ENCODE measurements around the gene ELK4.

The ELK4 gene

GRCh38 chr1:205594846-205595245 is 37.0 kb downstream of the ELK4 start:
- no peak for DNase-seq

GRCh38 chr1:205593967-205594366 is 37.8 kb downstream of the ELK4 start:
- DNase-seq: no peak

DNA sequence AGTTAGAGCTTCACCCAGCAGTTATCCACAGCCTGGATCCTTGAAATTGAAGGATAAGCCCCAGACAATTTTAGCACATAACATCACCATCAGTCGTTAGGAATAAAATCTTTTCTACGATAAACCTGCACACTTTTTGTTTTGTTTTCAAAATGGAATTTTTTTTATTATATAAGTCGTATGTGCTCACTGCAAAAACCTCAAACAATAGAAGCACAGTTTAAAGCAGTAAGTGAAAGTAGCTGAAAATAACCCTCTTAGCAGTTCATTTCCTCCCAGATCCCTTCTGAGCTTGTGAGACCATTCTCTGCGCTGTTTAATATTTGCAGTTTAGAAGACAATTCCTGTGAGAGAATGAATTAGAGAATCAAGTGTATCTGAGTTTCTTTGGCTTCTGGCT is 38.3 kb downstream of the ELK4 start:
- no peak for DNase-seq

GRCh38 chr1:205592443-205593003 is 39.3 kb downstream of the ELK4 start:
- no peak for DNase-seq

GRCh38 chr1:205591522-205592351 is 40.1 kb downstream of the ELK4 start:
- peak; percentile 75 for DNase-seq

DNA sequence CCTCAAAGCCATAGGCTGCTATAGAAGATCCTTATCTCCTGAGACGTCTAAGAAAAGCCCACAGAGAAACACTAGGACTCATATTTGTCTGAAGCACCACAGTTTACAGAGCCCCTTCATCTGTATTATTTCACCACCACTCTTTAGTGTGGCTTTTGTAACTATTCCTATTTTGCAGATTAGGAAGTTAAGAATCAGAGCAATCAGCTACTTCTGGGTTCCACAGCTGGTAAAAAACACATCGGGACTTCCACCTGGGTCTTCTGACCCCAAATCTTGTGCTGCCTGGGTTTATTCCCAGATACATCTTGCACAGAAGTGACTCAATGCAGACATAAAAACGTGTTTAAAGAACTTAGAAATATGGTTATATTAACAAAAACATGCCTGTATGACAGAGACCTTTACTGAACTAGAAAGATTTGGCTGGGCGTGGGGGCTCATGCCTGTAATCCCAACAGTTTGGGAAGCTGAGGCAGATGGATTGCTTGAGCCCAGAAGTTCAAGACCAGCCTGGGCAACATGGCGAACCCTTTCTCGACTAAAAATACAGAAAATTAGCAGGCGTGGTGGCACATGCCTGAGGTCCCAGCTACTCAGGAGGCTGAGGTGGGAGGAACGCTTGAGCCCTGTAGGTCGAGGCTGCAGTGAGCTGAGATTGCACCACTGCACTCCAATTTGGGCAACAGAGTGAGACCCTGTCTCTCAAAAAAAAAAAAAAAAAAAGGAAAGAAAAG is 40.9 kb downstream of the ELK4 start:
- no peak for DNase-seq

DNA sequence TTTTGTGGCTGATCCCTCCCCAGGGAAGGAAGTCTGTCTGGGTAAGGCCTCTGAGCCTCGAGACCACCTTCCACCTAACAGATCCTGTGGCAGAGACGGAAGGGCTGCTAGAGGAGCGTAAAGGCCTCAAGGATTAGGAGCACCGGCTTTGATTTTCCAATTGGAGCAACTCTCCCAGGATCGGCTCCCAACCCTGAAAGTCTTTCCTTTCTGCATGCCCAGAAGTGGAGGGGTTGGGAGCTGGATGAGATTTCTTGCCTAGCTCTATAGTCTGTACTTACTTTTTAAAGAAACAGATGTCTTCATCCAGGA is 41.4 kb downstream of the ELK4 start:
- DNase-seq: no peak

GRCh38 chr1:205589618-205590456 is 42.0 kb downstream of the ELK4 start:
- DNase-seq: no peak

GRCh38 chr1:205589046-205589445 is 42.8 kb downstream of the ELK4 start:
- no peak for DNase-seq

GRCh38 chr1:205588636-205589035 is 43.2 kb downstream of the ELK4 start:
- DNase-seq: no peak

DNA sequence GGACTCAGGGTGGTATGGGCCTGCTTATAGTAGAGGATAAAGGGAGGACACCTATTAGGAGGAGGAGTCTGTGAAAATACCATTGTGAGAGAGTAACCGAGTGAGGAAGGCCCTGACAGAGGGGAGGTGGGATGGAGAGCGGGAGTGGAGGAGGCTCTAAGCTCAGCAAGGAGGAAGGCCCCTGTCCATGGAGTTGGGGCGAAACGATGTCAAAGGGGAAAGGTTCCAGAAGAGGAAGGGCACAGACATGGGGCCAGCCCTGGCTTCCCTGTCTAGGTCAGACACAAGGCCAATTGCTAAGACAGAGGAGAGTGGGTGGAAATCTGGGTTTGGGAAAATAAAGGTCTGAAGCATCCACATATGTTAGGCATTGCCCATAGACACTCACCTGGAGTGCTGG is 44.2 kb downstream of the ELK4 start:
- DNase-seq: no peak

GRCh38 chr1:205585835-205586785 is 45.7 kb downstream of the ELK4 start:
- no peak for DNase-seq

GRCh38 chr1:205585169-205585834 is 46.5 kb downstream of the ELK4 start:
- no peak for DNase-seq

- no peak for DNase-seq
Observed at GRCh38 chr1:205584732-205585131, 47.1 kb downstream of the ELK4 start.

DNA sequence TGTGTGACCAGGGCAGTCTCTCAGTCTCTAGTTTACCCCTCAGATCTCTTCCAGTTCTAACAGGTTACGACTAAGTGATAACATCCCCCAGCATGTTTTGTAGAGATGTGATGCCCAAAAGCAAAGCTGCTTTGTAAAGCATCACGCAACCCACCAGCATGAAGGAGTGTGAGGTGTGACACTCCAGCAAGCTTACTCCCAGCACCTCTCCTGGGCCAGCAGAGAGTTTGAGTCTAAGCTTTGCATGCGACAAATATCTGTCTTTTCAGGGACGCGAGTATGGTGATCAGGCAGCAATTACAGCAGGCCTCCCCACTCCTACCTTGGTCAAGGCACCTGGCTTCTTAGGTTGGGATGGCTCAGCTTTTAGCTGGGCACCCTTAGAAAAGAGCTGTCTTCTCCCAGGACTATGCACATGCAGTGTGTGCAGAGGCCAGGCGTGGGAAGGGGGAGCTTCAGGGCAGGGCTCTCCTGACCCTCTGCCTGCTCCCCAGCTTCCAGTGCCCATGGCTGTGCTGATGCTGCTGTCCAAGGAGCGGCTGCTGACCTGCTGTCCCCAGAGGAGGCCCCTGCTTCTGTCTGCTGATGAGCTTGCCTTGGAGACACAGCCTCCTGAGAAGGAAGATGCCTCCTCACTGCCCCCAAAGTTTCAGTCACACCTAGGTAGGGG is 48.2 kb downstream of the ELK4 start:
- DNase-seq: no peak

- DNase-seq: no peak
Observed at GRCh38 chr1:205582471-205583291, 49.1 kb downstream of the ELK4 start.

DNA sequence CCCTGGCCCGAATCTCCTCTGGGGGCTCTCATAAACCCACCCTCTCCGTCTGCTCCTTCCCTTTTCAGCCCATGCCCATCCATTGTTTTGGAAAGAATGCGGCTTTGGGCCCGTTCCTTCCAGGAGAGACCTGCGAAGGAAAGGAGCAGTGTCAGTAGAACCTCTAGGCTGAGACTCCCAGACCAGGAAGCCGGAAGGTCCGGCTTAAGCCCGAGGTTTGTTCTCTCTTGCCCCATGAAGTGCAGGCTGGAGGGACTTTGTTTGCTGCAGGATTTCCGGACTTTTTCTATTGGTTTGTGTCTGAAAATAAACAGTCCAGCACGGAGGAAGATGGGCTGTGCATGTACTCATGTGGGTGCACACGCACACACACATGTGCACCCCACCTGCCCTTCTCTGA is 49.8 kb downstream of the ELK4 start:
- no peak for DNase-seq

DNA sequence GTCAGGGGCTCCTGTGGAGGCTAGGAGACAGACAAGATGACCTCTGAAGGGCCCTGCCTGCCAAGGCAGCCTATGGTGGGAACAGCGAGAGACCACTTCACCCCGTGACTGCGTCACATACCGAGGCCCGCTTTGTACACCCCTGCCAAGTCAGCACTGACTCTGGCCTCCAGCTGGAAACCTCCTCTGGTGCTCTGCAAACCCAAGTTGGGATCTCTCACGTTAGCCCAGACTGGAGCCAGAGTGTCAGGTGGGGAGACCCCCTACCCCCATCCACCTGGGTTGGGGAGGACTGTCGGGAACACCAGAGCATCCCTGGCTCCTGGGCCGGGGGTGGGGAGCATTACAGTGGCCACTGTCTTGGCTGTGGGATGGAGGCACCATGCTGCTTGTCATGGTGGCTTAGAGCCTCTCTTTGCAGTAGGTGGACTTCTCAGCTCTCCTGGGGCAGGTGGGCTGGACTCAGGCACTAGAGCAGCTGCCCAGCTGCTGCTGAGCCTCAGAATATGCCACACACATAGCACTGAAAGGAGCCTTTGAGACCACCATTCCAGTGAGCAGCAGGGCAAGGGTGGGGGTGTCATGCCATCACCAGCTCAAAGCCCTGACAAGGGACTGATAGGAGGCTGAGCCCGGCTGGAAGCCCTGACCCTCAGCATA is 50.4 kb downstream of the ELK4 start:
- no peak for DNase-seq

DNA sequence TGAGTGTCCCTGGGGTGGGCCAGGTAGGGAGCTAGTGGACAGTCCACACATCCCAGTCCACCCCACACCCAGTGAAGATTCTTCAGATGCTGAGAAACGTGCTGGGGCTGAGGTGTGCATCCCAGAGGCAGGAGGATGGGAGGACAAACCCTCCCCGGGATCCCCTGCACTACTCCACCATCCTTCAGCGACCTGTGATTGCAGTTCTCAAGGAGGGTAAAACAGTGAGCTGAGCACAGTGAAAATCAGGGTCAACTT is 51.0 kb downstream of the ELK4 start:
- no peak for DNase-seq

All from NCI-H510A (cell line).